Smooth muscle cell (in vitro differentiated cells): Measurements from ENCODE around the gene TGM6. TPM values are rescaled to one million over a fixed set of nuclear protein-coding genes. Genes with fewer than 3 reads are reported as not detected.

Source experiments
- DNase-seq: peaks from one replicate; lab custom pipeline; 2025; ENCODE audit not compliant: unreplicated experiment; lab: John Stamatoyannopoulos, UW
- H2AFZ ChIP-seq: fragments of 200-600 bp; sonication (generic); 2 replicates; pipeline ENCODE4 v1.6.0; 2016; ENCODE audit warnings: antibody characterized with exemption, low read depth, mild to moderate bottlenecking
- H3F3A ChIP-seq: fragments of 200-600 bp; sonication (generic); 2 replicates; pipeline ENCODE4 v1.6.0; 2017; ENCODE audit warnings: antibody characterized with exemption, low read depth
- H3K27ac ChIP-seq: fragments of 200-600 bp; sonication (generic); 2 replicates; pipeline ENCODE4 v1.5.1; 2016; ENCODE audit warnings: low read depth, mild to moderate bottlenecking
- H3K27me3 ChIP-seq: fragments of 200-600 bp; sonication (generic); 2 replicates; pipeline ENCODE4 v1.6.1; 2016; ENCODE audit warnings: low read depth, mild to moderate bottlenecking
- H3K36me3 ChIP-seq: fragments of 200-600 bp; sonication (generic); 2 replicates; pipeline ENCODE4 v1.5.1; 2016; ENCODE audit warnings: low read depth
- H3K4me1 ChIP-seq: fragments of 200-600 bp; sonication (generic); 2 replicates; pipeline ENCODE4 v1.5.1; 2016; ENCODE audit warnings: low read depth
- H3K4me2 ChIP-seq: fragments of 200-600 bp; sonication (generic); 2 replicates; pipeline ENCODE4 v1.6.0; 2016; ENCODE audit warnings: mild to moderate bottlenecking
- H3K4me3 ChIP-seq: fragments of 200-600 bp; sonication (generic); 2 replicates; pipeline ENCODE4 v1.5.1; 2016; ENCODE audit warnings: mild to moderate bottlenecking
- H3K79me2 ChIP-seq: fragments of 200-600 bp; sonication (generic); 2 replicates; pipeline ENCODE4 v1.6.0; 2016; ENCODE audit warnings: low read depth, mild to moderate bottlenecking
- H3K9ac ChIP-seq: fragments of 200-600 bp; sonication (generic); 2 replicates; pipeline ENCODE4 v1.6.0; 2016; ENCODE audit warnings: low read depth
- H3K9me3 ChIP-seq: fragments of 200-600 bp; sonication (generic); replicated peaks from 2 replicates; pipeline ENCODE4 v1.5.1; 2016; ENCODE audit warnings: low read depth
- H4K20me1 ChIP-seq: fragments of 200-600 bp; sonication (generic); 2 replicates; pipeline ENCODE4 v1.6.0; 2016; ENCODE audit warnings: low read depth
- WGBS: methylation state at CpG from one replicate; pipeline ENCODE4 v1.1.7; 2016; ENCODE audit warnings: low lambda C conversion rate; 5-methylcytosine and 5-hydroxymethylcytosine counted together
- polyA plus RNA-seq: library from polyadenylated mRNA; unstranded; fragments of >200 nt; fragmentation: Nextera tagmentation; extraction: Ambion mirVana; gene quantifications from 2 replicates; pipeline ENCODE4 v1.2.1, GENCODE V29; 2016
- total RNA-seq: library from RNA; depleted of rRNA; stranded (reverse); fragments of >200 nt; gene quantifications from 2 replicates; pipeline ENCODE4 v1.2.3, GENCODE V29; 2014
- TF ChIP-seq, protein P1 (sequence below): fragments of 200-600 bp; sonication (generic); IDR thresholded peaks from 2 replicates; pipeline ENCODE4 v1.5.1; 2017; ENCODE audit warnings: borderline replicate concordance, mild to moderate bottlenecking, antibody characterized with exemption; ENCODE audit not compliant: insufficient read depth, poor library complexity, severe bottlenecking

TGM6 gene
- total and polyA plus RNA-seq, 2 experiments from 2014 or later, result not detected

DNA sequence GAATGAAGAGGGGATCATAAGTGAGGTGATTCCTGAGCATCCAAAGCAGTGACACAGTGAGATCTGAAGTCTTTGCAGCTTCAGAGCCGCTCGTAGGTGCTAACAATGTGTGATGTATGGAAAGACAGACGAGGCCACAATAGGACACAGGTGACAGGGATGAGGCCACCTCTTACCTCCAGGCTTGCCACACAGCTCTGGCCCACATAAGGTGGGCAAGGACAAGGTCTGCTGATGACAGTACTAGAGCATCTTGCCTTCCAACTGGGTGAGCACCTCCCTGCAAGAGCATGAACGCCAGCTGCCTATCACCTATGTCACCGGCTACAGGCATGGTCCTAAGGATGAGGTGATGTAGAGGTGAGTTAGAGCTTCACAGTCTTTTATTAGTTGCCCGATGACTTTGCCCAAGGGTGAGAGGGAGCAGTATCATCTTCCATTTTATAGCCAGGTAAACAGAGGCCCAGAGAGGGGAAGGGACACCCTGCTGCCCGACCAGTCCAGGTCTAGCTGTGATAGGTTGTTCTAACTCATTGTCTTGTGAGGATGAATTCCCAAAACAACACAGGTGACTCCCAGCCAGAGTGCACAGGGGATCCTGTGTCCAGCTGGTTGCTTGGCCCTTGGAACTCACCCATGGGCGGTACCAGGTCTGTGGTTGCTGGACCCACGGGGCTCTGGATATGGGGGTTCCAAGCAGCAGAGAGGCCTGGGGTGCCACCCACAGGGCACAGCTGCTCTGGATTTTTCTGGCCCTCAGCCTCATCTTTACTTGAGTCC is 6.2 kb upstream of the TGM6 start:
- H3K9me3 ChIP-seq, result no peaks in the 10 kb centered on the region
- H3K9ac ChIP-seq, result no peak overlapping the region
- H2AFZ ChIP-seq, result no peak overlapping the region
- TF ChIP-seq, protein P1, sequence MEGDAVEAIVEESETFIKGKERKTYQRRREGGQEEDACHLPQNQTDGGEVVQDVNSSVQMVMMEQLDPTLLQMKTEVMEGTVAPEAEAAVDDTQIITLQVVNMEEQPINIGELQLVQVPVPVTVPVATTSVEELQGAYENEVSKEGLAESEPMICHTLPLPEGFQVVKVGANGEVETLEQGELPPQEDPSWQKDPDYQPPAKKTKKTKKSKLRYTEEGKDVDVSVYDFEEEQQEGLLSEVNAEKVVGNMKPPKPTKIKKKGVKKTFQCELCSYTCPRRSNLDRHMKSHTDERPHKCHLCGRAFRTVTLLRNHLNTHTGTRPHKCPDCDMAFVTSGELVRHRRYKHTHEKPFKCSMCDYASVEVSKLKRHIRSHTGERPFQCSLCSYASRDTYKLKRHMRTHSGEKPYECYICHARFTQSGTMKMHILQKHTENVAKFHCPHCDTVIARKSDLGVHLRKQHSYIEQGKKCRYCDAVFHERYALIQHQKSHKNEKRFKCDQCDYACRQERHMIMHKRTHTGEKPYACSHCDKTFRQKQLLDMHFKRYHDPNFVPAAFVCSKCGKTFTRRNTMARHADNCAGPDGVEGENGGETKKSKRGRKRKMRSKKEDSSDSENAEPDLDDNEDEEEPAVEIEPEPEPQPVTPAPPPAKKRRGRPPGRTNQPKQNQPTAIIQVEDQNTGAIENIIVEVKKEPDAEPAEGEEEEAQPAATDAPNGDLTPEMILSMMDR, result no peak
- no peak for DNase-seq
- H3K4me3 ChIP-seq, result no peak overlapping the region
- H3K27ac ChIP-seq, result no peak overlapping the region
- H3K4me2 ChIP-seq, result no peak overlapping the region
- no peaks in the 10 kb centered on the region for H3K4me1 ChIP-seq
- no peaks in the 10 kb centered on the region for H3K27me3 ChIP-seq
- no peaks in the 10 kb centered on the region for H3K36me3 ChIP-seq
- no peaks in the 10 kb centered on the region for H3K79me2 ChIP-seq
- H3F3A ChIP-seq, result no peaks in the 10 kb centered on the region
- H4K20me1 ChIP-seq, result no peaks in the 10 kb centered on the region
- WGBS, result 89% methylated on average over 9 of the region's 9 CpGs

DNA sequence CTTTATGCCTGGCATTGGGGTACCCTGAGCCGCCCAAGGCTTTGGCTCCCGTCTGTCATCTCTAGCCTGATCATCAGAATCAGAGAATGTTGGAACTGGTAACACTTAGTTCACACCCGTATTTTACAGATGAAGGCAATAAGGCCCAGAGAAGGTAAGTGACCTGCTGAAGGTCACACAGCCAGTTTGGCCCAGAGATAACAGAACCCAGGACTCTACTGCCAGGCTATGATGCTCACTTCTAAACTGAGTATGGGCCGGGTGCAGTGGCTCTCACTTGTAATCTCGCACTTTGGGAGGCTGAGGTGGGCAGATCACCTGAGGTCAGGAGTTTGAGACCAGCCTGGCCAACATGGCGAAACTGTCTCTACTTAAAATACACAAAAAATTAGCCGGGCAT is 1.8 kb upstream of the TGM6 start:
- Histone ChIP-seq H3K9ac (no peak overlapping the region), H3K27ac (no peak overlapping the region), H3F3A (no peaks in the 10 kb centered on the region), H3K9me3 (no peaks in the 10 kb centered on the region), H3K79me2 (no peaks in the 10 kb centered on the region), H3K4me1 (no peaks in the 10 kb centered on the region), H4K20me1 (no peaks in the 10 kb centered on the region), H3K36me3 (no peaks in the 10 kb centered on the region), H3K27me3 (no peaks in the 10 kb centered on the region), H2AFZ (no peak overlapping the region), H3K4me2 (no peak overlapping the region), H3K4me3 (no peak overlapping the region)
- TF ChIP-seq, protein P1, result no peak
- 95% methylated on average over 7 of the region's 7 CpGs for WGBS
- DNase-seq, result no peak

DNA sequence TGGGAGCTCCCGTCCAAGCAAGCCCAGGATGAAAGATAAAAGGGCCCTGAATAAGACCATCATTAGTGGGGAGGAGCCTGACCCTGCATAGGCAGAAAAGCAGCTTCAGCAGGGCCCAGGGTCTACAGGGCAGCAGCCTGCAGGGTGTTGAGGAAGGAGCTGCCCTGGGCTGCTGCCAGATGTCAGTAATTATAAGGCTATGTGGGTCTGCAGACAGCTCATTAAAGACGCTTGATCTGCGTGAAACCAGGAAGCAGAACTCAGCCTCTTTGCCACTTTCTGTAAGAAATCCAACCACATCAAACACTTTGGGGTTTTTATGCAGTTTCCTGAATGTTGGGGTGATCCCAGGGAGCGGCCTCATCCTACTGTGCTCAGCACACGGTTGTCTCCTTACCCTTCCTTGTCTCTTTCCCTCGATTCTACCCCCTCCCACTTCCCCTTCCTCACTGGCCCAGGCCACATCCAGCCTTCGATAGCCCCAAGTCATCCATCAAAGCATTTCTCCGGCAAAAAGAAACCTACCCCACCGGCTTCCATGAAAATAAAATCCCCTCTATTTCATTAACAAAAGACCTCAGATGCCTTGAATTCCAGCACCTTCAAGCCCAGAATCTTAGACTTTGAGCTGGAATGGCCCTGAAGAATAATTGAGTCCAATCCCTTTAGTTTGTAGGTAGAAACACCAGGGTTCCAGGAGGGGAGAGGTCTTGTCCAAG is 1.0 kb upstream of the TGM6 start:
- Histone ChIP-seq H3F3A (peaks cover 4% of the 10 kb centered on the region), H3K4me2 (no peak overlapping the region), H3K79me2 (no peaks in the 10 kb centered on the region), H2AFZ (no peak overlapping the region), H3K27ac (no peak overlapping the region), H3K4me3 (no peak overlapping the region), H4K20me1 (no peaks in the 10 kb centered on the region), H3K9me3 (no peaks in the 10 kb centered on the region), H3K4me1 (no peaks in the 10 kb centered on the region), H3K9ac (no peak overlapping the region), H3K36me3 (no peaks in the 10 kb centered on the region), H3K27me3 (no peaks in the 10 kb centered on the region)
- DNase-seq, result no peak
- WGBS, result 40% methylated on average over 9 of the region's 9 CpGs
- TF ChIP-seq, protein P1, result no peak
